ENCODE data around the gene ACD.

Gene ACD

DNA sequence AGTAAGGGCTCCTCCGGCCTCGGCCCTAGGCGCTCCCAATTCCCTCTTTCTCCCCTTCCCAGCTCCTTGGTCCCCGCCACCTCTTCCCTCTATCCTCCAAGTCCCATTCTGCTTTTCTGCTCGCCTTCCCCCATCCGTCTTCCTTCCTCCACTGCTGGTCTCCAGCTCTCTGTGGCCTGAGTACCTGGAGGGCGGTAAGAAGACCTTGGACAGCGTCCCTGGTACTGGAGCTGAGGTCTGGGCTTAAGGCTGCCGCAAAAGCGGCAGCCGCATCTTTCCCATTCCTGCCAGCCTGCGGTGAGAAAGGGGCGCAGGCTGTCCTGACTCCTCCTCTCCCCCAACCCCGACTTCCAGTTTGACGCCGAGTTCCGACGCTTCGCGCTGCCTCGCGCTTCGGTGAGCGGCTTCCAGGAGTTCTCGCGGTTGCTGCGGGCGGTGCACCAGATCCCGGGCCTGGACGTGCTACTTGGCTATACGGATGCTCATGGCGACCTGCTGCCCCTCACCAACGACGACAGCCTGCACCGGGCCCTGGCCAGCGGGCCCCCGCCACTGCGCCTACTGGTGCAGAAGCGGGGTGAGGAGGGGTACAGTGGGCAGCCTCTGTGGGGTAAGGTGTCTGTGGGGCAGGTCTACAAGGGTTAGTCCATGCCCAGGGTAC, 1.2 kb upstream of the ACD start:
- DNase-seq = peak; percentile 34

GRCh38 chr16:67660564-67661028, 536 bp upstream of the ACD start, which contains the start of gene PARD6A:
Gene PARD6A, plus strand, starts transcription at chr16:67660960. Its CDS starts 79 bp downstream, at chr16:67661039.
- peak; percentile 99 for DNase-seq

GRCh38 chr16:67658849-67659674, 998 bp downstream of the ACD start:
- no peak for DNase-seq

- no peak for DNase-seq
Observed at GRCh38 chr16:67657751-67658518, 2.1 kb downstream of the ACD start.

GRCh38 chr16:67657017-67657608, 2.9 kb downstream of the ACD start:
- DNase-seq = no peak

- no peak for DNase-seq
Observed at GRCh38 chr16:67656344-67657016, 3.6 kb downstream of the ACD start.

GRCh38 chr16:67655363-67655762, 4.7 kb downstream of the ACD start:
- no peak for DNase-seq

- DNase-seq = no peak
Observed at GRCh38 chr16:67654403-67654911, 5.6 kb downstream of the ACD start.

DNA sequence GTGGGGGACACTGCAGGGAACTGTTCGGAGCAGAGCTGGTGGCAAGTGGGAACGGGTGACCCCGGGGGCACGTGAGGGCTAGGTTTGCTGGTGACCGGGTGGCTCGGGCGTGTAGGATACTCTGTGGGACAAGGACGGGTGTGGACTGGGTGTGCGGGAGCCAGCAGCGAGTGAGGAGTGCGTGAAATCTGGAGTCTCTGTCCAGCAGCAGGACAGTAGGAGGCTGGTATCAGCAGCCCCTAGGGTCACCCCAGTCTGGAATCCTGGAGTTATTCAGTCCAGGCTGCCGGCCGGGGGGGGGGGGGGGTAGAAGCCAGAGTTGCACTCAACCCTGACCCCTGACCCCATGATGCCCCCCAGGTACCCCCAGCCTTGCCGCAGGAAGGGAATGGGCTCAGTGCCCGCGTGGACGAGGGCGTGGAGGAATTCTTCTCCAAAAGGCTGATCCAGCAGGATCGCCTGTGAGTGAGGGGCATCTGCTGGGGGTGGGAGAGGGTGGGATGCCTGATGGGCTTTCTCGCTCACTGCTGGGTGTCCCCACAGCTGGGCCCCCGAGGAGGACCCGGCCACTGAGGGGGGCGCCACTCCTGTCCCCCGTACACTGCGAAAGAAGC, 6.2 kb downstream of the ACD start:
- DNase-seq = no peak

GRCh38 chr16:67653128-67653788, 6.8 kb downstream of the ACD start:
- no peak for DNase-seq

DNA sequence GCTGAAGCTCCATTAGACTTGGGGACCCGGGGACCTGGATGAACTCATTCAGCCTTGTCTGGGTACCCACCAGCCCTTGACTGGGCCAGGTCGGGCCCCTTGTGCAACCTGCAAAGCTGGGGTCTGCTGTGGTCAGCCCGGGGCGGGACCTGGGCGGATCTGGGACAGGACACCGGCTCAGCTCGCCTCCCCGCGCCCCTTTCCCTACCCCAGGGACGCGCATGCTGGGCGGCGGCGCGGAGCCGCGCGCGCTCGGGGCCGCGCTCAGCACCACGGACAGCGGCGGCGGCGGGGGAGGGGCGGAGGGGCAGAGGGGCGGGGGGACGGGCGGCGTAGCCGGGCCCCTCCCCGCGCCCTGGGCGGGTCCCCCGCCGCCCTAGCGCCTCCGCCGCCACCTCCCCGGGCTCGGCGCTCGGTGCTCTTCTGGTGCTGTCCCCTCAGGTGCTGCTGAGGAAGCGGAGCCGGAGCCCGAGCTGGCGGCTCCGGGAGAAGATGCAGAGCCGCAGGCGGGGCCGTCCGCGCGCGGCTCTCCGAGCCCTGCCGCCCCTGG, 7.4 kb downstream of the ACD start:
- DNase-seq = no peak

GRCh38 chr16:67651847-67652246, 8.2 kb downstream of the ACD start:
- DNase-seq = no peak

- DNase-seq = no peak
Observed at GRCh38 chr16:67651039-67651438, 9.0 kb downstream of the ACD start.

DNA sequence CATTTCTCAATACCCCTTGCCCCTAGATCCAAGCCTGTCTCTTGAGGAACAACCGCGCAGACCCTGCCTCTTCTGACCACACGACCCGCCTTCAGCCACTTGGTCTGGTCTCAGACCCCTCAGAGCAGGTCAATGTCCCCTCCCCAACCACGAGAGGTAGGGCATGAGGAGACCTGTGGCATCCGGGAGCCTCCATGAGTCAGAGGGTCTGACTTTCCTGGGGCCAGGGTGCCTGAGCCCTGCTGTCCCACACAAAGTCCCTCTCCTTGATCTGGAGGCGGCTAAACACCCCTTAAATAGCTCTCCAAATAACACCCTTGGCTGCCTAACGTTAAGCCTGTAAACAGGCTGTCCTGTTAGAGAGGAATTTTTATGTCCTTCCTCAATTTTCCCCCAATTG, 10.0 kb downstream of the ACD start:
- no peak for DNase-seq

GRCh38 chr16:67649494-67649931, 10.5 kb downstream of the ACD start:
- DNase-seq = no peak

GRCh38 chr16:67648764-67649407, 11.2 kb downstream of the ACD start:
- no peak for DNase-seq

GRCh38 chr16:67648088-67648763, 11.8 kb downstream of the ACD start:
- no peak for DNase-seq

GRCh38 chr16:67647681-67648080, 12.4 kb downstream of the ACD start:
- no peak for DNase-seq

GRCh38 chr16:67647111-67647651, 12.9 kb downstream of the ACD start:
- no peak for DNase-seq
